T-cell (primary cell): ENCODE data around the gene CPEB1. TPM values are rescaled to one million over a fixed set of nuclear protein-coding genes. Genes with fewer than 3 reads are reported as not detected.
"Not testable (repeated sequence)": the region's sequence is repeated elsewhere in the genome, so short reads cannot be mapped to it uniquely, and the experiment has no call there.

Experiments
- ATAC-seq, 4 experiments: fragments of 200-7000 bp in 3 of 4; fragments of 150-1000 bp in 1 of 4; cut with Tn5 transposase; replicated peaks in 1 of 4; 1 replicate in 3 of 4; 2 replicates in 1 of 4; pipeline ENCODE4 v1.10.0; 2021; ENCODE audit warnings: moderate library complexity in 3 of 4, mild to moderate bottlenecking in 2 of 4, moderate number of reproducible peaks in 1 of 4
- CTCF ChIA-PET, 2 donors: fragments of 300-600 bp; sonication (Branson Sonifier 250); formaldehyde crosslinking; loops; one replicate each; lab custom pipeline; 2022; ENCODE audit warnings: antibody characterized with exemption in 2 of 2; lab: Charles Lee
- POLR2A ChIA-PET, 2 donors: fragments of 300-600 bp; sonication (Branson Sonifier 250); formaldehyde crosslinking; loops; one replicate each; lab custom pipeline; 2022; ENCODE audit warnings: antibody characterized with exemption in 2 of 2; lab: Charles Lee
- DNase-seq, 35 experiments: peaks; one replicate each; pipeline versions ENCODE4 v3.0.0 to v3.0.0-alpha.2; 2013 to 2023
- H3K27ac ChIP-seq: one replicate; pipeline ENCODE4 v1.5.1; 2013; ENCODE audit warnings: low read length
- H3K27me3 ChIP-seq, 2 experiments: replicated peaks in 1 of 2; 1 replicate in 1 of 2; 2 replicates in 1 of 2; pipeline versions ENCODE4 v1.6.1 to v1.7.0; 2013; ENCODE audit warnings: low read length in 1 of 2, mixed read lengths in 1 of 2; ENCODE audit not compliant: control insufficient read depth in 2 of 2, insufficient read depth in 2 of 2; ENCODE audit errors: extremely low read depth in 1 of 2
- H3K36me3 ChIP-seq, 2 donors: 1 replicate in 1 of 2; 2 replicates in 1 of 2; pipeline versions ENCODE4 v1.6.1 to v1.7.0; 2013; ENCODE audit warnings: low read length in 1 of 2; ENCODE audit not compliant: control insufficient read depth in 2 of 2, insufficient read depth in 1 of 2; ENCODE audit errors: extremely low read depth in 1 of 2
- H3K4me1 ChIP-seq, 2 experiments: 1 replicate in 1 of 2; 2 replicates in 1 of 2; pipeline versions ENCODE4 v1.6.1 to v1.7.0; 2013; ENCODE audit warnings: low read length in 2 of 2, mixed read lengths in 1 of 2; ENCODE audit not compliant: insufficient read depth in 2 of 2, control insufficient read depth in 1 of 2; ENCODE audit errors: extremely low read depth in 1 of 2
- H3K4me3 ChIP-seq, 2 donors: 1 replicate in 1 of 2; 2 replicates in 1 of 2; pipeline versions ENCODE4 v1.5.1 to v1.7.0; 2013; ENCODE audit warnings: mild to moderate bottlenecking in 2 of 2, low read length in 1 of 2, moderate library complexity in 1 of 2; ENCODE audit not compliant: control insufficient read depth in 1 of 2; ENCODE audit errors: extremely low read depth in 1 of 2
- H3K9me3 ChIP-seq: 2 replicates; pipeline ENCODE4 v1.7.0; 2013
- H3K27ac Mint-ChIP-seq, 2 donors: one replicate each; pipeline ENCODE4 v1.8.0; 2020 to 2021; ENCODE audit warnings: mild to moderate bottlenecking in 2 of 2, mixed read lengths in 2 of 2
- H3K27me3 Mint-ChIP-seq, 2 donors: one replicate each; pipeline ENCODE4 v1.8.0; 2021 to 2022; ENCODE audit warnings: mixed read lengths in 2 of 2
- H3K36me3 Mint-ChIP-seq: one replicate; pipeline ENCODE4 v1.8.0; 2021; ENCODE audit warnings: mixed read lengths
- H3K4me1 Mint-ChIP-seq, 3 donors: one replicate each; pipeline ENCODE4 v1.8.0; 2020 to 2022; ENCODE audit warnings: mixed read lengths in 3 of 3, mild to moderate bottlenecking in 1 of 3
- H3K4me3 Mint-ChIP-seq, 3 donors: one replicate each; pipeline ENCODE4 v1.8.0; 2020 to 2022; ENCODE audit warnings: mild to moderate bottlenecking in 3 of 3, mixed read lengths in 3 of 3, moderate library complexity in 3 of 3
- H3K9me3 Mint-ChIP-seq, 3 donors: one replicate each; pipeline ENCODE4 v1.8.0; 2020 to 2022; ENCODE audit warnings: mixed read lengths in 3 of 3
- WGBS: methylation state at CpG from one replicate; pipeline ENCODE4 v1.1.5; 2013; ENCODE audit warnings: missing lambda C conversion rate; ENCODE audit not compliant: insufficient coverage; 5-methylcytosine and 5-hydroxymethylcytosine counted together
- total RNA-seq, 35 experiments: library from RNA in 6 of 35; stranded (reverse) in 6 of 35; fragments of 120-200 nt in 1 of 35; gene quantifications; one replicate each; pipeline versions ENCODE4 v1.2.1 to v1.2.4 and lab custom pipeline; 2013 to 2026

Gene CPEB1
- total RNA-seq, 5 donors from 2014 or later (not counting 1 experiment from before 2014, with no cell fraction given), result 0.33 to 1.3 (median 0.93) TPM

DNA sequence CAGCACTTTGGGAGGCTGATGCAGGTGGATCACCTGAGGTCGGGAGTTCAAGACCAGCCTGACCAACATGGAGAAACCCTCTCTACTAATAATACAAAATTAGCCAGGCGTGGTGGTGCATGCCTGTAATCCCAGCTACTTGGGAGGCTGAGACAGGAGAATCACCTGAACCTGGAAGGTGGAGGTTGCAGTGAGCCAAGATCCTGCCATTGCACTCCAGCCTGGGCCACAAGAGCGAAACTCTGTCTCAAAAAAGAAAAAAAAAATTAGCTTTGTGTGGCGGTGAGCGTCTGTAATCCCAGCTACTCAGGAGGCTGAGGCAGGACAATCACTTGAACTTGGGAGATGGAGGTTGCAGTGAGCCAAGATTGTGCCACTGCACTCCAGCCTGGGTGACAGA lies 112.0 kb downstream of the CPEB1 start:
- H3K9me3 ChIP-seq, H3K9me3 Mint-ChIP-seq, H3K4me3 ChIP-seq, H3K27me3 Mint-ChIP-seq, ATAC-seq, H3K4me3 Mint-ChIP-seq, DNase-seq, CTCF ChIA-PET, POLR2A ChIA-PET, H3K27ac ChIP-seq, H3K27me3 ChIP-seq, H3K27ac Mint-ChIP-seq: not testable (repeated sequence)
- H3K36me3 Mint-ChIP-seq, result peaks cover 40% of the 10 kb centered on the region
- 93% methylated on average over 5 of the region's 5 CpGs for WGBS
- H3K4me1 Mint-ChIP-seq, result peaks cover 25 to 39% (median 30%) of the 10 kb centered on the region in 3 donors
- Histone ChIP-seq H3K36me3 (peaks cover 13 to 51% of the 10 kb centered on the region in 2 donors), H3K4me1 (peaks cover 0 to 23% of the 10 kb centered on the region in 2 experiments)

DNA sequence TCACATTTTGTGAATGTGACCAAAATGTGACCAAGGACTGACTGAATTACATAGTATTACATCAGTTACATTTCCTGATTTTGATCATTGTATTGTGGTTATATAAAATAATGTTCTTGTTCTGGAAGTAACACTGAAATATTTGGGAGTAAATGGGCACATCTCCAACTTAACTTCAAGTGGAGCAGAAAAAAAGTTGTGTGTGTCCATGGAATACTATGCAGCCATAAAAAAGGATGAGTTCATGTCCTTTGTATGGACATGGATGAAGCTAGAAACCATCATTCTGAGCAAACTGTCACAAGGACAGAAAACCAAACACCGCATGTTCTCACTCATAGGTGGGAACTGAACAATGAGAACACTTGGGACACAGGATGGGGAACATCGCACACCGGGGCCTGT lies 112.7 kb downstream of the CPEB1 start:
- H3K27ac Mint-ChIP-seq, H3K9me3 ChIP-seq, H3K9me3 Mint-ChIP-seq, H3K4me3 Mint-ChIP-seq, DNase-seq, CTCF ChIA-PET, POLR2A ChIA-PET, H3K27ac ChIP-seq, ATAC-seq, H3K4me3 ChIP-seq, H3K27me3 ChIP-seq, H3K27me3 Mint-ChIP-seq: not testable (repeated sequence)
- Mint-ChIP-seq H3K4me1 (peaks cover 22 to 39% (median 30%) of the 10 kb centered on the region in 3 donors), H3K36me3 (peaks cover 40% of the 10 kb centered on the region)
- Histone ChIP-seq H3K36me3 (peaks cover 13 to 51% of the 10 kb centered on the region in 2 donors), H3K4me1 (peaks cover 0 to 18% of the 10 kb centered on the region in 2 experiments)
- WGBS, result no CpG with 5 or more reads among the region's 3 CpGs

DNA sequence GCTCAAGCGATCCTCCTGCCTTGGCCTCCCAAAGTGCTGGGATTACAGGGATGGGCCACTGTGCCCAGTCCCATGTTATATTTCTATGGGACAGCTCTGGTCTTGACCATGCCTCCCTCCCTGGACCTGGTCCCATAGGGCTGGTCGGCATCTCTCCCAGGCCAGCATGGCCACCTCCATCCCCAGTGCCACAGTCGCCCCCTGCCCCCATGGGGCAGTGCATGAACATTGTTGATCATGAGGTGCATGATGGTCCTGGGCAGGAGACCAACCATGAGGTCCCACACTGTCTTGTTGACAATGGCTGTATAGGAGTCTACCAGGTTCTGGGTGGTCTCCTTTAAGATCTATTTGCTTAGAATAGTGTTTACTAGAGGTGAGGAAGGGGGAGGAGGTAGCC lies 113.4 kb downstream of the CPEB1 start:
- Histone ChIP-seq H3K27me3 (no peaks in the 10 kb centered on the region), H3K4me1 (peaks cover 0 to 12% of the 10 kb centered on the region in 2 experiments), H3K9me3 (no peaks in the 10 kb centered on the region), H3K36me3 (peaks cover 13 to 50% of the 10 kb centered on the region in 2 donors), H3K4me3 (no peak overlapping the region), H3K27ac (no peak overlapping the region)
- ChIA-PET POLR2A (no interaction called here), CTCF (no interaction called here)
- peaks cover 35% of the 10 kb centered on the region for H3K36me3 Mint-ChIP-seq
- no peak overlapping the region for H3K27ac Mint-ChIP-seq
- no peak overlapping the region for H3K4me3 Mint-ChIP-seq
- 100% methylated on average over 2 of the region's 3 CpGs for WGBS
- H3K4me1 Mint-ChIP-seq, result peaks cover 16 to 32% (median 24%) of the 10 kb centered on the region in 3 donors
- no peaks in the 10 kb centered on the region for H3K27me3 Mint-ChIP-seq
- DNase-seq, result no peak
- no peaks in the 10 kb centered on the region for H3K9me3 Mint-ChIP-seq
- no peak for ATAC-seq

- CTCF ChIA-PET, result interaction anchor here in 1 of 2 donors (0.6 kb wide), 1 partner anchor 271 kb away, joined by 4 read pairs; no protein-coding TSS in a partner anchor
- Mint-ChIP-seq H3K4me3 (no peak overlapping the region), H3K27me3 (no peaks in the 10 kb centered on the region), H3K4me1 (peaks cover 12 to 26% (median 16%) of the 10 kb centered on the region in 3 donors), H3K9me3 (no peaks in the 10 kb centered on the region), H3K36me3 (peaks cover 30% of the 10 kb centered on the region), H3K27ac (no peak overlapping the region)
- no peak for DNase-seq
- Histone ChIP-seq H3K36me3 (peaks cover 13 to 42% of the 10 kb centered on the region in 2 donors), H3K9me3 (no peaks in the 10 kb centered on the region), H3K4me3 (no peak overlapping the region), H3K27ac (no peak overlapping the region), H3K4me1 (peaks cover 0 to 7% of the 10 kb centered on the region in 2 experiments), H3K27me3 (no peaks in the 10 kb centered on the region)
- WGBS, result 97% methylated on average over 11 of the region's 15 CpGs
- no peak for ATAC-seq
- POLR2A ChIA-PET, result no interaction called here
Observed at GRCh38 chr15:82532991-82533481, 114.1 kb downstream of the CPEB1 start.

- peaks cover 9 to 37% of the 10 kb centered on the region in 2 donors for H3K36me3 ChIP-seq
- 85% methylated on average over 9 of the region's 9 CpGs for WGBS
- ATAC-seq (no peak), DNase-seq (no peak)
- Mint-ChIP-seq H3K4me1 (peaks cover 8 to 22% (median 11%) of the 10 kb centered on the region in 3 donors), H3K27ac (no peak overlapping the region), H3K36me3 (peaks cover 27% of the 10 kb centered on the region), H3K4me3 (no peak overlapping the region), H3K27me3 (no peaks in the 10 kb centered on the region), H3K9me3 (no peaks in the 10 kb centered on the region)
- POLR2A ChIA-PET, result no interaction called here
- H3K27ac ChIP-seq, result no peak overlapping the region
- H3K9me3 ChIP-seq, result no peaks in the 10 kb centered on the region
- CTCF ChIA-PET, result interaction anchor here in 1 of 2 donors (0.6 to 2.0 kb wide), 2 partner anchors 271 to 453 kb away, joined by 4 to 7 read pairs; partner anchors contain the start of gene RAMAC
- peaks cover 0 to 7% of the 10 kb centered on the region in 2 experiments for H3K4me1 ChIP-seq
- H3K4me3 ChIP-seq, result no peak overlapping the region
- no peaks in the 10 kb centered on the region for H3K27me3 ChIP-seq
Observed at GRCh38 chr15:82532383-82532990, 114.7 kb downstream of the CPEB1 start.

GRCh38 chr15:82531496-82532382 lies 115.4 kb downstream of the CPEB1 start:
- peaks cover 5 to 15% (median 6%) of the 10 kb centered on the region in 3 donors for H3K4me1 Mint-ChIP-seq

More at GRCh38 chr15:82531496-82532382, 115.4 kb downstream of the CPEB1 start:
- Mint-ChIP-seq H3K36me3 (peaks cover 21% of the 10 kb centered on the region), H3K27ac (no peak overlapping the region), H3K4me3 (no peak overlapping the region), H3K27me3 (no peaks in the 10 kb centered on the region), H3K9me3 (no peaks in the 10 kb centered on the region)
- H3K4me1 ChIP-seq, result peaks cover 0 to 7% of the 10 kb centered on the region in 2 experiments
- WGBS, result 86% methylated on average over 4 of the region's 11 CpGs
- H3K27me3 ChIP-seq, result no peaks in the 10 kb centered on the region
- no peak for DNase-seq
- CTCF ChIA-PET, result interaction anchor here (0.6 to 2.2 kb wide), 6 partner anchors 8 to 528 kb away, joined by 3 to 17 read pairs (median 6); partner anchors contain the start of genes RPS17 (in 2 of the 2) and RAMAC (in 1 of the 2)
- peaks cover 7 to 29% of the 10 kb centered on the region in 2 donors for H3K36me3 ChIP-seq
- ATAC-seq, result no peak
- H3K4me3 ChIP-seq, result no peak overlapping the region
- no peak overlapping the region for H3K27ac ChIP-seq
- no peaks in the 10 kb centered on the region for H3K9me3 ChIP-seq
- POLR2A ChIA-PET, result interaction anchor here in 1 of 2 donors (1.1 kb wide), 2 partner anchors 9 to 282 kb away, joined by 3 to 5 read pairs; partner anchors contain the start of gene RPS17
